SH-SY5Y (cell line): ENCODE data around the gene TMEM139.

ENCODE experiments used
- GATA2 ChIP-seq: IDR thresholded peaks from 2 replicates; pipeline ENCODE4 v1.6.1; 2011; ENCODE audit warnings: mild to moderate bottlenecking, low read depth, low read length
- GATA3 ChIP-seq: IDR thresholded peaks from 2 replicates; pipeline ENCODE4 v1.6.1; 2011; ENCODE audit warnings: low read depth, mild to moderate bottlenecking, low read length, moderate library complexity

DNA sequence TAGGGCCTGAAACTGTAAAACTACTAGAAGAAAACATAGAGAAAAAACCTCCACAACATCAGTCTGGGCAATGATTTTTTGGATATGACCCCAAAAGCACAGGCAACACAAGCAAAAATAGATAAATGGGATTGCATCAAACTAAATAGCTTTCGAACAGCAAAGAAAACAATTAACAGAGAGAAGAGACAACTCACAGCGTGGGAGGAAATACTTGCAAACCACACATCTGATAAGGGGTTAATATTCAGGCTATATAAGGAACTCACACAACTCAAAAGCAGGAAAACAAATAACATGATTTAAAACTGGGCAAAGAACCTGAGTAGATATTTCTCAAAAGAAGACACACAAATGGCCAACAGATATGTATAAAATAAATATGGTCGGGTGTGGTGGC is 29.2 kb upstream of the TMEM139 start:
- no peak for TF ChIP-seq GATA2
- TF ChIP-seq GATA3, result no peak
